Lower lobe of right lung (tissue), 2 donors: ENCODE data around the gene ARMH3. TPM values are rescaled to one million over a fixed set of nuclear protein-coding genes. Genes with fewer than 3 reads are reported as not detected.
A peak's percentile ranks its signal among the peaks of the same experiment; 100 is the strongest.

ENCODE experiments used
- ATAC-seq, 2 donors: fragments of 200-7000 bp; cut with Tn5 transposase; one replicate each; pipeline ENCODE4 v1.9.1; 2020 to 2022; ENCODE audit warnings: mild to moderate bottlenecking in 2 of 2, moderate library complexity in 2 of 2
- DNase-seq: peaks from one replicate; pipeline ENCODE4 v3.0.0-alpha.2; 2020
- H3K27ac ChIP-seq: fragments of 200-600 bp; one replicate; pipeline ENCODE4 v1.8.0; 2022
- H3K27me3 ChIP-seq: fragments of 200-600 bp; one replicate; pipeline ENCODE4 v1.8.0; 2022; ENCODE audit warnings: low read depth
- H3K36me3 ChIP-seq: fragments of 200-600 bp; one replicate; pipeline ENCODE4 v1.8.0; 2022; ENCODE audit warnings: mild to moderate bottlenecking
- H3K4me1 ChIP-seq: fragments of 200-600 bp; one replicate; pipeline ENCODE4 v1.8.0; 2022
- H3K4me3 ChIP-seq: fragments of 200-600 bp; one replicate; pipeline ENCODE4 v1.8.0; 2022; ENCODE audit warnings: mild to moderate bottlenecking
- H3K9me3 ChIP-seq: fragments of 200-600 bp; one replicate; pipeline ENCODE4 v1.8.0; 2022
- intact Hi-C: fragments of 100-400 bp; cut with DNase I; formaldehyde crosslinking; loops from one replicate; pipeline ENCODE4 v1.11.0; 2022
- total RNA-seq: library from RNA; stranded (reverse); fragmentation: NEBNext Ultra II Directional; extraction: Animal tissue kit (Norgen Biotek cat#: 25700); gene quantifications from one replicate; pipeline ENCODE4 v1.2.1, GENCODE V29; 2021
- TF ChIP-seq, protein P1 (sequence below): fragments of 200-600 bp; IDR thresholded peaks from one replicate; pipeline ENCODE4 v1.8.0; 2022; ENCODE audit warnings: antibody characterized with exemption, mild to moderate bottlenecking
- donor health status: DM: no; HTN: yes; CAD: no; lungs with severe emphysema.

Gene ARMH3
- total RNA-seq, 1 donor from 2014 or later = 38.6 TPM

GRCh38 chr10:101840741-101841453 lies 215.1 kb downstream of the ARMH3 start:
- Histone ChIP-seq H3K27me3 (no peaks in the 10 kb centered on the region), H3K4me3 (peak overlapping the region; percentile 42), H3K9me3 (no peaks in the 10 kb centered on the region), H3K36me3 (peaks cover 4% of the 10 kb centered on the region), H3K27ac (no peak overlapping the region), H3K4me1 (peaks cover 31% of the 10 kb centered on the region)
- TF ChIP-seq, protein P1, sequence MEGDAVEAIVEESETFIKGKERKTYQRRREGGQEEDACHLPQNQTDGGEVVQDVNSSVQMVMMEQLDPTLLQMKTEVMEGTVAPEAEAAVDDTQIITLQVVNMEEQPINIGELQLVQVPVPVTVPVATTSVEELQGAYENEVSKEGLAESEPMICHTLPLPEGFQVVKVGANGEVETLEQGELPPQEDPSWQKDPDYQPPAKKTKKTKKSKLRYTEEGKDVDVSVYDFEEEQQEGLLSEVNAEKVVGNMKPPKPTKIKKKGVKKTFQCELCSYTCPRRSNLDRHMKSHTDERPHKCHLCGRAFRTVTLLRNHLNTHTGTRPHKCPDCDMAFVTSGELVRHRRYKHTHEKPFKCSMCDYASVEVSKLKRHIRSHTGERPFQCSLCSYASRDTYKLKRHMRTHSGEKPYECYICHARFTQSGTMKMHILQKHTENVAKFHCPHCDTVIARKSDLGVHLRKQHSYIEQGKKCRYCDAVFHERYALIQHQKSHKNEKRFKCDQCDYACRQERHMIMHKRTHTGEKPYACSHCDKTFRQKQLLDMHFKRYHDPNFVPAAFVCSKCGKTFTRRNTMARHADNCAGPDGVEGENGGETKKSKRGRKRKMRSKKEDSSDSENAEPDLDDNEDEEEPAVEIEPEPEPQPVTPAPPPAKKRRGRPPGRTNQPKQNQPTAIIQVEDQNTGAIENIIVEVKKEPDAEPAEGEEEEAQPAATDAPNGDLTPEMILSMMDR = peak; percentile 95
- intact Hi-C loops = no loop called here
- DNase-seq (peak; percentile 85), ATAC-seq (peak; percentile 89 to 92)

- peaks cover 38% of the 10 kb centered on the region for H3K4me1 ChIP-seq
- DNase-seq (peak; percentile 50), ATAC-seq (peak in 1 of 2 donors; percentile 6)
- no peaks in the 10 kb centered on the region for H3K36me3 ChIP-seq
- no peak overlapping the region for H3K27ac ChIP-seq
- H3K27me3 ChIP-seq = no peaks in the 10 kb centered on the region
- H3K9me3 ChIP-seq = no peaks in the 10 kb centered on the region
- intact Hi-C loops = no loop called here
- H3K4me3 ChIP-seq = peak overlapping the region; percentile 42
- TF ChIP-seq, protein P1 = no peak
These were observed 215.8 kb downstream of the ARMH3 start for GRCh38 chr10:101840102-101840684.

DNA sequence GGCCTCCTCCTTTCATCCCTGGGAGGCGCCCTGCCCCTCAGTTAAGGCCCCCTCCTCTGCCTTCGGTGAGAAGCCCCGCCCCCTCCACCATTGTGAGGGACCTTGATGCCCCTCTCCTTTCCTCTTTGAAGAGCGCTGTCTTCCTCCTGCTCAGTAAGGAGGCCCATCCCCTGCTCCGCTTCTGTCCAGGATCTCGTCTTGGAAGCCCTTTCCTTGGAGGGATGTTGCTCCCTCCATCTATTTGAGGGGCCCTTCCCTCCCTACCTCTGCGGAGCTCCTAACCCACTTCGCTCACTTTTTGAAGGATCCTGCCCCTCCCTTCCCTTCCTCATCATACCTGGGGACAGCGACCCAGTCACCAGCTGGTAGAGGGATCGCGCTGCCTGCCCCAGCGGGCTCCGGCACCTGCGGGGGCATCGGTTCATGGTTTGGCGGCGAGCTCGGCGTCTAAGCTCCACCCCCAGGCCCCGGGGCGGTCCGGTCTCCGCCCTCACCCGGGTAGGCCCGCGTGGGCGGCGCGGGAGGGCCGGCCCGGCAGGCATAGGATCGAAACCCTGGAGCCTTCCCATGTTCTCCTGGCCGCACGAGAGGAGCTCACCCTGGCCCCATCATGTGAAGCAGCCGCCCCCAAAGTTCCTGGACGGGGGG lies 216.4 kb downstream of the ARMH3 start:
- H3K4me1 ChIP-seq = peaks cover 43% of the 10 kb centered on the region
- intact Hi-C loops = no loop called here
- peak overlapping the region; percentile 42 for H3K4me3 ChIP-seq
- no peak overlapping the region for H3K27ac ChIP-seq
- no peaks in the 10 kb centered on the region for H3K27me3 ChIP-seq
- TF ChIP-seq, protein P1 = no peak
- ATAC-seq (peak; percentile 77 to 79), DNase-seq (peak; percentile 76)
- no peaks in the 10 kb centered on the region for H3K9me3 ChIP-seq
- H3K36me3 ChIP-seq = no peaks in the 10 kb centered on the region

DNA sequence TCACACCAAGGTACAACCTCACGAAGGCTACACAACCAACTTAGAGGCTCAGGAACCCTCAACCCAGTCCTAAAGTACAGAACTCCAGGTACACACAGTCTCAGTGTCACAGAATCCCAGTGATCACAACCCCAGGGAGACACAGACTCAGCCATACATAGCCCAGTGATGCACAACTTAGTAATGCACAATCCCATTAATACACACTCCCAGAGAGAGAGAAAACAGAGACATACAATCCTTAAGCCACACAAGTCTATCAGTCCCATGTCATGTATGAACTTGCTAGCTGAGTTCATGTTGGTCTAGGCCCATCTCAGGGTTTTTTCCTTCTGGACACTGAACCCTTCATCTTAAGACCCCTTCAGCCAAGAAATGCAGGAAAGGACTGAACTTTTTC lies 217.0 kb downstream of the ARMH3 start:
- Histone ChIP-seq H3K4me1 (peaks cover 48% of the 10 kb centered on the region), H3K27me3 (no peaks in the 10 kb centered on the region), H3K36me3 (no peaks in the 10 kb centered on the region), H3K9me3 (no peaks in the 10 kb centered on the region), H3K27ac (no peak overlapping the region), H3K4me3 (no peak overlapping the region)
- TF ChIP-seq, protein P1 = no peak
- DNase-seq (no peak), ATAC-seq (no peak)
- intact Hi-C loops = no loop called here

DNA sequence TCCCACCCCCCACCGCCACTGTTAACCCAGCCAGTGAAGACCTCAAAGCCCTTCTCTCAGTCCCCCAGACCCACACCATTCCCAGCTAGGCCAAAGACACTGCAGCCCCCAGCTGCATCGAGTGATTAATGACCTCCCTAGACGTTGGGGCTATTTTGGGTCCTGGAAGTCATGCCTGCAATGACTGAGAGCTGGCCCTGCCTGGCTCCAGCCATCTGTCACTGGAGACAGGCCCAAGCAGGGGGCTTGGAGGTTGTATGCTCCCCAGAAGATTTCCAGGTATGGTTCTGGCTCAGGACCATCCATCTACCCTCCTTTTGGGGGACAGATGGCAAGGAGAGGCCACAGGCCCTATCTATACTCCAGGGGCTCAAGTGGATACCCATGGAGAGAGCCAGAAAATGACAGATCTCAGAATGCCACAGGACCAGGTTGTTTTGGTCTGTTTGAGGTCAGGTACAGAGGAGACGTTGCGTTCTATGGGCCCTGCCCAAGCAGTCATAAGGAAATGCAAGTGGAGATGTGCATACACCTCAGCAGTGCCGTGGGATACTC lies 217.5 kb downstream of the ARMH3 start:
- no peaks in the 10 kb centered on the region for H3K27me3 ChIP-seq
- no peak overlapping the region for H3K27ac ChIP-seq
- intact Hi-C loops = no loop called here
- H3K4me3 ChIP-seq = no peak overlapping the region
- no peaks in the 10 kb centered on the region for H3K36me3 ChIP-seq
- ATAC-seq (no peak), DNase-seq (peak; percentile 16)
- H3K4me1 ChIP-seq = peaks cover 48% of the 10 kb centered on the region
- TF ChIP-seq, protein P1 = no peak
- no peaks in the 10 kb centered on the region for H3K9me3 ChIP-seq
